ENCODE data around the gene GORASP2. TPM values are rescaled to one million over a fixed set of nuclear protein-coding genes. Genes with fewer than 3 reads are reported as not detected.

The GORASP2 gene
- total and polyA plus RNA-seq, 2 of the 8 experiments (the other 6 are each of a cell fraction or from before 2014, with no cell fraction given) = 86.8 to 214 TPM

- Histone ChIP-seq H4K8ac (ENCODE audit: extremely low read depth, insufficient read depth, low read length) (no peak overlapping the region), H3K9me3 (ENCODE audit: insufficient read depth in 2 of 2, low read depth in 1 of 2, low read length in 1 of 2) (no peaks in the 10 kb centered on the region), H2BK12ac (ENCODE audit: low read depth, low read length) (no peak overlapping the region), H3K14ac (ENCODE audit: insufficient read length) (no peak overlapping the region), H3K56ac (replicated peaks; ENCODE audit: insufficient read length, low read depth, low read length) (no peak overlapping the region), H2BK20ac (ENCODE audit: low read length) (no peak overlapping the region), H3K27ac (ENCODE audit: low read depth, low read length) (no peak overlapping the region), H3K4me1 (replicated peaks in 1 of 4; ENCODE audit: control insufficient read depth in 3 of 4, insufficient read depth in 4 of 4, low read length in 3 of 4) (peaks cover 0 to 10% (median 3%) of the 10 kb centered on the region in 4 experiments; a peak in 6 of 7 replicates), H3K36me3 (ENCODE audit: control insufficient read depth in 2 of 4, insufficient read depth in 4 of 4, low read length in 3 of 4) (peaks cover under 1 to 6% (median 4%) of the 10 kb centered on the region in 4 experiments; a peak in 4 of 8 replicates), H3K18ac (ENCODE audit: extremely low read depth, low read length) (no peak overlapping the region), H3K23ac (ENCODE audit: insufficient read length) (no peak overlapping the region), H3K4me2 (ENCODE audit: insufficient read depth in 1 of 2, low read depth in 2 of 2, low read length in 2 of 2) (peak overlapping the region in 1 of 2 experiments; percentile 34; a peak in 1 of 4 replicates), H3K79me1 (ENCODE audit: low read depth, low read length) (no peaks in the 10 kb centered on the region), H3K4me3 (ENCODE audit: extremely low read depth in 1 of 4, insufficient read depth in 2 of 4, low read depth in 3 of 4, low read length in 4 of 4) (peak overlapping the region in 1 of 4 experiments; percentile 58; a peak in 2 of 8 replicates), H2BK5ac (ENCODE audit: low read depth, low read length) (no peak overlapping the region), H4K5ac (ENCODE audit: insufficient read length, low read depth, low read length) (no peak overlapping the region), H3K79me2 (ENCODE audit: control insufficient read depth in 1 of 2, insufficient read depth in 2 of 2, low read length in 2 of 2) (no peaks in the 10 kb centered on the region), H3K23me2 (ENCODE audit: low read depth, low read length) (no peaks in the 10 kb centered on the region; the same call in 1 of the 2 replicates), H2AK5ac (ENCODE audit: low read depth, low read length) (no peak overlapping the region), H4K20me1 (replicated peaks in 1 of 2; ENCODE audit: control insufficient read depth in 1 of 2, insufficient read depth in 2 of 2, low read length in 2 of 2) (no peaks in the 10 kb centered on the region), H2AFZ (ENCODE audit: low read length) (peak overlapping the region; percentile 6; the same call in 1 of the 2 replicates), H2BK120ac (replicated peaks; ENCODE audit: low read depth, low read length) (no peak overlapping the region), H3K9ac (replicated peaks in 1 of 4; ENCODE audit: extremely low read depth in 1 of 4, low read depth in 3 of 4, low read length in 3 of 4) (no peak overlapping the region), H3K27me3 (replicated peaks in 1 of 4; ENCODE audit: control insufficient read depth in 3 of 4, extremely low read depth in 1 of 4, insufficient read depth in 3 of 4, low read length in 3 of 4) (no peaks in the 10 kb centered on the region), H3K4ac (replicated peaks; ENCODE audit: insufficient read length, low read depth, low read length) (no peak overlapping the region), H4K91ac (replicated peaks; ENCODE audit: insufficient read length, low read length) (no peak overlapping the region), H2BK15ac (ENCODE audit: low read length) (no peak overlapping the region)
- 89% methylated on average over 17 of the region's 20 CpGs; no CpG with 5 or more reads in 1 of the 2 experiments for WGBS, 2 experiments (ENCODE audit: extremely low coverage in 1 of 2, insufficient coverage in 1 of 2, insufficient read length in 1 of 2, insufficient replicate concordance in 2 of 2, low coverage in 1 of 2, low lambda C conversion rate in 2 of 2, missing lambda C conversion rate in 1 of 2)
- CTCF ChIA-PET (ENCODE audit: partially characterized antibody) = interaction anchor here (0.5 to 6.0 kb wide), 25 partner anchors 8 to 600 kb away, joined by 3 to 49 read pairs (median 4); no protein-coding TSS in a partner anchor
- FAIRE-seq = no peak
- no peak for DNase-seq (ENCODE audit: low read depth in 1 of 2, low spot score in 2 of 2)
- POLR2A ChIA-PET (ENCODE audit: partially characterized antibody) = interaction anchor here (0.9 to 4.5 kb wide), 5 partner anchors 35 to 550 kb away, joined by 3 to 18 read pairs (median 5); partner anchors contain the start of genes CYBRD1, DCAF17 and METTL8
- TF ChIP-seq SUZ12 (IDR thresholded peaks at IDR 0.05; ENCODE audit: low read length) (no peak), ZNF274 (IDR thresholded peaks at IDR 0.05; ENCODE audit: borderline replicate concordance, extremely low read depth, low read length) (no peak), YY1 (IDR thresholded peaks at IDR 0.05; ENCODE audit: low read depth, low read length) (no peak), CHD2 (IDR thresholded peaks at IDR 0.05; ENCODE audit: low read length) (no peak), SAP30 (IDR thresholded peaks at IDR 0.05; ENCODE audit: insufficient read depth, insufficient replicate concordance, low read length) (no peak), TCF12 (IDR thresholded peaks at IDR 0.05; ENCODE audit: low read depth, low read length) (no peak), MAFK (IDR thresholded peaks at IDR 0.05; ENCODE audit: low read depth, low read length) (no peak), JUND (IDR thresholded peaks at IDR 0.05; ENCODE audit: low read length) (no peak), KDM5A (IDR thresholded peaks at IDR 0.05; ENCODE audit: low read length) (no peak), MAX (IDR thresholded peaks at IDR 0.05) (no peak), ATF3 (IDR thresholded peaks at IDR 0.05; ENCODE audit: insufficient read depth, low read depth, low read length) (no peak)
These were observed 43.5 kb downstream of the GORASP2 start for GRCh38 chr2:170972296-170973224.

All from H1 (cell line).